ENCODE results near the gene XAGE1A. TPM values are rescaled to one million over a fixed set of nuclear protein-coding genes. Genes with fewer than 3 reads are reported as not detected.

XAGE1A gene
- not detected in 2 replicates for total RNA-seq

GRCh38 chrX:52495545-52496418, at the start of gene XAGE1A:
Gene XAGE1A (plus strand): TSS chrX:52495808. CDS start chrX:52497362, 1,554 bp downstream.

GRCh38 chrX:52516987-52517325, 21.3 kb downstream of the XAGE1A start, which contains the start of gene XAGE1B:
Gene XAGE1B (minus strand): TSS chrX:52517063. CDS start chrX:52515527, 1,536 bp downstream.

Other genes starting within 250 kb of the XAGE1A start
- gene XAGE2, start 126.8 kb upstream of the XAGE1A start, total RNA-seq: not detected in 2 replicates
- not detected in 2 replicates for gene XAGE1B, start 21.3 kb downstream of the XAGE1A start, total RNA-seq
- gene SSX7, start 159.1 kb downstream of the XAGE1A start, total RNA-seq: not detected in 2 replicates
- gene SSX2, start 211.4 kb downstream of the XAGE1A start, total RNA-seq: not detected in 2 replicates